ENCODE data around the gene MYO5B. TPM values are rescaled to one million over a fixed set of nuclear protein-coding genes. Genes with fewer than 3 reads are reported as not detected.

MYO5B gene
- polyA plus RNA-seq, 1 donor (not counting 4 experiments of a cell fraction or from before 2014, with no cell fraction given): 6.8 TPM

GRCh38 chr18:49910019-49910418, 284.9 kb downstream of the MYO5B start:
- Histone ChIP-seq H3K9ac (ENCODE audit: control insufficient read depth, extremely low read depth, insufficient read depth, low read length) (no peak overlapping the region), H3K4me1 (ENCODE audit: control insufficient read depth, extremely low read depth, insufficient read depth, low read length) (no peaks in the 10 kb centered on the region), H3K9me1 (ENCODE audit: control insufficient read depth, extremely low read depth, insufficient read depth, low read length) (no peaks in the 10 kb centered on the region), H3K4me2 (ENCODE audit: control insufficient read depth, extremely low read depth, insufficient read depth, low read depth, low read length) (no peak overlapping the region), H3K36me3 (ENCODE audit: control insufficient read depth in 2 of 2, extremely low read depth in 1 of 2, insufficient read depth in 2 of 2, low read length in 2 of 2) (no peaks in the 10 kb centered on the region), H3K27ac (ENCODE audit: control insufficient read depth, insufficient read depth, low read length) (no peak overlapping the region), H2AFZ (ENCODE audit: control insufficient read depth, low read length) (no peak overlapping the region), H3K79me2 (ENCODE audit: control insufficient read depth, insufficient read depth, low read length) (no peaks in the 10 kb centered on the region), H3K4me3 (ENCODE audit: control insufficient read depth in 2 of 3, extremely low read depth in 1 of 3, insufficient read depth in 2 of 3, low read depth in 1 of 3, low read length in 3 of 3) (no peak overlapping the region), H4K20me1 (ENCODE audit: control insufficient read depth, extremely low read depth, insufficient read depth, low read length) (no peaks in the 10 kb centered on the region), H3K9me3 (ENCODE audit: control insufficient read depth, low read depth, low read length) (no peaks in the 10 kb centered on the region), H3K27me3 (ENCODE audit: control insufficient read depth, extremely low read depth, insufficient read depth, low read length) (peaks cover 2% of the 10 kb centered on the region)
- TF ChIP-seq EZH2 (IDR thresholded peaks at IDR 0.05; ENCODE audit: low read length) (no peak), CTCF (optimal IDR thresholded peaks at IDR 0.05 in 1 of 3, IDR thresholded peaks at IDR 0.05 in 1 of 3, conservative IDR thresholded peaks at IDR 0.05 in 1 of 3; ENCODE audit: extremely low read depth in 1 of 3, insufficient read depth in 2 of 3, low read length in 3 of 3) (no peak)
- dilution Hi-C loops (cut with MboI; ENCODE audit: extremely low pct_ligation_motif_present, low sequenced_read_pairs): no loop called here
- DNase-seq (ENCODE audit: low read depth, low spot score) (no peak), FAIRE-seq (no peak)

- dilution Hi-C loops (cut with MboI; ENCODE audit: extremely low pct_ligation_motif_present, low sequenced_read_pairs): no loop called here
- H3K9ac ChIP-seq (ENCODE audit: control insufficient read depth, extremely low read depth, insufficient read depth, low read length): no peak overlapping the region
- no peaks in the 10 kb centered on the region for H3K9me1 ChIP-seq (ENCODE audit: control insufficient read depth, extremely low read depth, insufficient read depth, low read length)
- peak; percentile 13 for FAIRE-seq
- no peaks in the 10 kb centered on the region for H3K9me3 ChIP-seq (ENCODE audit: control insufficient read depth, low read depth, low read length)
- no peak for TF ChIP-seq EZH2 (IDR thresholded peaks at IDR 0.05; ENCODE audit: low read length)
- no peak for TF ChIP-seq CTCF (optimal IDR thresholded peaks at IDR 0.05 in 1 of 3, IDR thresholded peaks at IDR 0.05 in 1 of 3, conservative IDR thresholded peaks at IDR 0.05 in 1 of 3; ENCODE audit: extremely low read depth in 1 of 3, insufficient read depth in 2 of 3, low read length in 3 of 3)
- H3K4me3 ChIP-seq (ENCODE audit: control insufficient read depth in 2 of 3, extremely low read depth in 1 of 3, insufficient read depth in 2 of 3, low read depth in 1 of 3, low read length in 3 of 3): no peak overlapping the region
- H2AFZ ChIP-seq (ENCODE audit: control insufficient read depth, low read length): no peak overlapping the region
- H3K27ac ChIP-seq (ENCODE audit: control insufficient read depth, insufficient read depth, low read length): no peak overlapping the region
- peaks cover 6% of the 10 kb centered on the region for H3K27me3 ChIP-seq (ENCODE audit: control insufficient read depth, extremely low read depth, insufficient read depth, low read length)
- no peaks in the 10 kb centered on the region for H4K20me1 ChIP-seq (ENCODE audit: control insufficient read depth, extremely low read depth, insufficient read depth, low read length)
- H3K79me2 ChIP-seq (ENCODE audit: control insufficient read depth, insufficient read depth, low read length): no peaks in the 10 kb centered on the region
- DNase-seq (ENCODE audit: low read depth, low spot score): no peak
- no peaks in the 10 kb centered on the region for H3K4me1 ChIP-seq (ENCODE audit: control insufficient read depth, extremely low read depth, insufficient read depth, low read length)
- H3K4me2 ChIP-seq (ENCODE audit: control insufficient read depth, extremely low read depth, insufficient read depth, low read depth, low read length): no peak overlapping the region
- no peaks in the 10 kb centered on the region for H3K36me3 ChIP-seq (ENCODE audit: control insufficient read depth in 2 of 2, extremely low read depth in 1 of 2, insufficient read depth in 2 of 2, low read length in 2 of 2)
Measured at GRCh38 chr18:49907346-49907929, 287.5 kb downstream of the MYO5B start.

Data from keratinocyte (primary cell).